Measurements from ENCODE around the gene LPP.

GRCh38 chr3:188680189-188680588 is 526.2 kb downstream of the LPP start:
- TF ChIP-seq CTCF (IDR thresholded peaks at IDR 0.05; ENCODE audit: low read length) (no peak), EZH2 (IDR thresholded peaks at IDR 0.05; ENCODE audit: borderline replicate concordance, low read length) (no peak)
